Activated CD4-positive, CD25-positive, alpha-beta regulatory T cell treated with anti-CD3 and anti-CD28 coated beads, Interleukin-2, amount 50 U/mL, for 24 hours (primary cell): Measurements from ENCODE around the gene NELFB.
A peak's percentile ranks its signal among the peaks of the same experiment; 100 is the strongest.

Experiments used
- ATAC-seq, 2 donors: fragments of 150-1000 bp; cut with Tn5 transposase; one replicate each; pipeline ENCODE4 v1.10.0; 2021; ENCODE audit warnings: mild to moderate bottlenecking in 1 of 2, moderate library complexity in 1 of 2

The NELFB gene

GRCh38 chr9:137268538-137269201, 13.5 kb downstream of the NELFB start:
- ATAC-seq, result no peak

- no peak for ATAC-seq
These were observed 14.2 kb downstream of the NELFB start for GRCh38 chr9:137269231-137269772.

DNA sequence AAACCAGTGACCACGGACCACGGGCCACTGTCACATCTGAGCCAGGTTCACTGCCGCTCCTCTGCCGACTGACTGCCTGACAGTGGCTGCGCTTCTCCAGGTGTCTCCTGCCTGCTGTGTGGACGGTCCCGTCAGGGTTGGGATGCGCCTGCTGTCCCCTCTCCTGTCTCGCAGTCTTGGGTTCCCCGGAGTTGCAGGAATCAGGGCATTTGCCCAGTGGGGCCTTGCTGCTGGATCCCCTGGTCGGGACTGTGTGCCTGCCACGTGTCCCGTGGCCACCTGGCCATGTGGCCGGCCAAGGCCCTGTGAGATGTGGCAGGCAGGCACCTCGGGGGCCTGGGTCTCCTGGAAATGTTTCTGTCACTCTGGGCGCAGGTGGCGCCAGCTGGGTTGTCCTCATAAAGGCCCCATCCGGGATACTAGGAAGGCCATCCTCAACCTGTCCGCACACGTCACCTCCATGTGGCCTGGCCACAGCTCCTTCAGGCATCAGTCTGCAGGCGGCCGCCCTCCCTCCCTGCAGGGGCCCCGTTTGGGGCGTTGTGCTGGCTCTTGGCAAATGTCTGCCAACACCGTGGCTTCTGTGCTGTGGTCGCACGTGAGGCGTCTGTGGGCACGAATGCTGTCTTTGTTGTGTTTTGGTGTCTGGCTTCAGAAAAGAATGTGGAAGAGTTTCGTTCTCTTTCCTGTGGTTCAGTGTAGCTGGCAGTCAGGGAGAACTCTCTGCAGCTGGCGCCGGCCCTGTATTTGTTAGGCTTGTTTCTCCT, 16.0 kb downstream of the NELFB start:
- ATAC-seq, result no peak

DNA sequence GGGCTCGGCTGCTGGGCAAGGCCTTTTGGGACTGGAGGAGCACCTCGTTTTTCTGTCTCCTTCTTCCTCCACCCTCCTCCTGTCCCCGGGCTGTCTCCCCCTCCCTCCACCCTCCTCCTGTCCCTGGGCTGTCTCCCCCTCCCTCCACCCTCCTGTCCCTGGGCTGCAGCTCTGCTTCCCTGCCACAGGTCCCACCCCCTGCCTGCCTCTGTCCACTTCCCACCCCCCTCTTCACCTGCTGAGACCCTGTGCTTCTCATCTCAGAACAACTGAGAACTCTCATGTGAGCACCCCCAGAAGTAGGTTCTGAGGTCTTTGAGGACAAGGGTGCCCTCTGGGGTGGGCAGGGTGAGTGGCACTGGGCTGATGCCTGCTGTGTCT, 16.6 kb downstream of the NELFB start:
- ATAC-seq, result no peak

- ATAC-seq, result no peak
These were observed 17.3 kb downstream of the NELFB start for GRCh38 chr9:137272241-137273094.

DNA sequence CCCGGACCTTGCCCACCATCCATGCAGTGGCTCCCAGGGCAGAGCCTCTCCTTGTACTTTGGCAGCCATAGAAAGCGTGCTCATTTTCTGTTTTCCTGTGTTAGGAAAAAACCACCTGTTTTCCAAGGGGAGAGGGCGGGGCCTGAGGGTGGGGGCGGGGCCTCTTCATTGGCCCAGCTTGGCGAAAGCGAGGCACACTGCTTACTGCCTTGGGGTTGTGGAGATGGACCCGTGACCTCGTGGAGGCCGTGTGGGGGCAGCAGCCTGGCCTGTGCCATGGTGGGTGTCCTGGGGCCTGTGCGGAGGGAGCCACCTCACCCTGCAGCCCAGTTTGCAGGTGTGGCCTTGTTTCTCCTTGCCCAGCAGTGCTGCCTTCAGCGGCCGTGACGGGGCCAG, 18.0 kb downstream of the NELFB start:
- ATAC-seq, result no peak

GRCh38 chr9:137273611-137274320, 18.6 kb downstream of the NELFB start:
- ATAC-seq, result no peak

DNA sequence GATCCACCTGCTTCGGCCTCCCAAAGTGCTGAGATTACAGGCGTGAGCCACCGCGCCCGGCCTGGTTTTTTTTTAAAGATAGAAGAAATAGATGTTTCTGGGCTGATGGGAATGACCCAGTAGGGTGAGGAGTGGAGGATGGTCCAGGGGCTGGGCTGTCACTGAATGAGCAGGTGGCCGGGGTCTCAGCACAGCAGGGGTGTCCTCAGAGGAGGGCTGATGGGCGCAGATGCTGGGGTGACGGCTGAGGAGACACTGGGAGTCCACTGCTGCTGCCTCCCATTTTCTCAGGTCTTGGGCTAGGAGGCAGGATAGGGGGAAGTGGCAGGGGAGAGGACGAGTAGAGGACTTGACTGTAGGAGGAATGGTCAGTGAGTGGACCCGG, 20.1 kb downstream of the NELFB start:
- ATAC-seq, result no peak

DNA sequence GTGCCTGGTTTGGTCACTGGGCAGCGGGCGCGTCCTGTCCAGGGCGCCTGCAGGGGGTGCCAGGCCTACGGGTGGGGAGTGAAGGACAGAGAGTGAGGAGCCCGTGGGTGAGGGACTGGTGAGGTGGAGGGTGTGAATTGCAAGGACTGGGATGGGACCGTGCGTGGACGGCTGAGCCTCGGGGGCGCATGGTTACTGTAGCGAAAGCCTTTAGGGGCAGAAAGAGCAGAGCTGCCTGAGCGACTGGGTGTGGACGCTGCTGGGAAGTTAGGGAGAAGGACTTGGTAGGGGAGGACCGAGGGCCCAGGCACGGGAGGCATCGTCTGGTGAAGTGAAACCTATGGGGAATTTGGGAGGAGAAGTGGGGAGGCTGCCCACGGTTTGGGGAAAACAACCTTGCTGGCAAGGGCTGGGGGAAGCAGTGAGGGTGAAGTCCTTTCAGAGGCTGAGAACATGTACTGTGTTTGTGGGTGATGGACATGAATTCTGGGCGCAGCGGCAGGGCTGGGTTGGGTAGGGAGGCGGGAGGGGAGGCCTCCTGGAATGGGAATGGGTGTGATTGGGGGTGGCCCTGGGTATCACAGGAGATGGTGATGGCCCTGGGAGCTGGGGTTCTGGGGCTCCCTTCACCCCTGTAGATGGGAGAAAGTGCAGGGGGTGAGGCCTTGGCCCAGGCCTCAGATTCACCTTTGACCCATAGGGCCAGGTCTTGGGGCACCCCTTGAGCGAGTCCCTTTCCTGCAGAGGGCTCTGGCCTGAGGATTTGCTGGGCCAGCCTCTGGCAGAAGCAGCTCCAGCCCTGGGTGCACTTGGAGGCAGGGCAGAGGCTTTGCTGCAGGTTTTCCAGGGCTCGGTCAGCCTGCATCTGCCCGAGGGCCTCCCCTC, 20.7 kb downstream of the NELFB start:
- no peak for ATAC-seq

- no peak for ATAC-seq
These were observed 21.6 kb downstream of the NELFB start for GRCh38 chr9:137276473-137277328.

DNA sequence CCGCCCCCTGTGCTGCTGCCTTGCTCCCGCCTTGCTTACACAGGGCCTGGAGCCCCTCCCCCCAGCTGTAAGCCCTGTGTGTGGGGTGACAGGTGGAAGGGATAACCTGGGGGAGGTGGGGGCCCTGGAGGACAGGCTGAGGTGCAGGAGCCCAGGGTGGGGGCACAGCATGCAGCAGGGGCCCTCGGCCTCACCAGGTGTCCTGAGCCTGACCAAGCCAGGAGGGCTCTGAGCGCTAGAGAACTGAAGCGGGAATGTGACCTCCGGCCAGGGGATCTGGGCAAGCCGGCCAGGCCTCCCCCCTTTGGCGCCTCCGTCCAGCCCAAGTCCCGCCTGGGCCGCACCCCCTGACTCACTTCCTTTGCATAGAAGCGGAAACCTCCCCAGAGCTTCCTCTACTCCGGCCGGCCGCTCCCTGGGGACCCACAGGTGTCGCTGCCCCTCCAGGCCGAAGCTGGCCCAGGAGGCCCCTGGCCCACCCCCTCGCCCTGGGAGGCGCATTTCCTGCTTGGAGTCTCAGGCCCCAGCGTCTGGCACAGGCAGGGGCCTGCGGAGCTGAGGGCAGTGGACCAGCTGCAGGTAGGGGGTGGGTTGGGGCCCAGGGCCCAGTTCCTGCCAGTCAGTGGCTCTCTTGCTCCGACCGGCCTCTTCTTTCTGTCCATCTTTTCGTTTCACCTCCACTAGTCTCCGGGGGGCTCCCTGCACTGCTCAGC, 22.4 kb downstream of the NELFB start, which contains the start of gene TOR4A:
Gene TOR4A (plus strand): TSS at position 398 of the 713 bp plus-strand sequence. CDS start 964 bp downstream, outside the sequence.
- ATAC-seq, result peak; percentile 72 to 76

DNA sequence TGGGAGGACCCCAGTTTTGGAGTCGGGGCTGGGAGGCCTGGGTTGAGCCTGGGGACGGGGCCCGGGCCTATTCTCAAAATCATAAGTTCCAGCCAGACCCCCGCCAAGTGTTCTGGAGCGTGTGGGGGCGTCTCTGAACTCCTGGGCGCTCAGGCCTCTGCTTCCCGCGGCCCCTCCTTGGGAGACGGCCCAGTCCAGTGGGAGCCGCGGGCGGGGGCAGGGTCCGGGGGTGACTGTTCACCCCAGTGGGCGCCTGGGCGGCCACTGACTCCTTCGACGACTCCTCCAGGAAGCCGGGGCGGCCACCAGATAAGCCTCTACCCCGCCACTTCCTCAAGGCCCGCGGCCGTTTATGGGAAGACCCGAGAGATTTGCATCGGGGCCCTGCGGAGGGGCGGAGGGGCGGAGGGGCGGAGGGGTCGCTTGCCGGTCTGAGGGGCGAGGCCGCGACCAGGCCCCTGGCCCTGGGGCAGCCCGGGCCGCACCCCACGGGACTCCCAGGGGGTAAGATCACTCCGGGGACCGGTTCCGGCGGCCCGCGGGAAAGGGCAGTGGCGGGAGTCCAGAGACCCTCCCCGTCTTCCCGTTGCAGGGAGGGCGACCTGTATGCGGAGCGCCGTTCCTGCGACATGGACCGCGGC, 23.1 kb downstream of the NELFB start:
- peak; percentile 8 to 12 for ATAC-seq

DNA sequence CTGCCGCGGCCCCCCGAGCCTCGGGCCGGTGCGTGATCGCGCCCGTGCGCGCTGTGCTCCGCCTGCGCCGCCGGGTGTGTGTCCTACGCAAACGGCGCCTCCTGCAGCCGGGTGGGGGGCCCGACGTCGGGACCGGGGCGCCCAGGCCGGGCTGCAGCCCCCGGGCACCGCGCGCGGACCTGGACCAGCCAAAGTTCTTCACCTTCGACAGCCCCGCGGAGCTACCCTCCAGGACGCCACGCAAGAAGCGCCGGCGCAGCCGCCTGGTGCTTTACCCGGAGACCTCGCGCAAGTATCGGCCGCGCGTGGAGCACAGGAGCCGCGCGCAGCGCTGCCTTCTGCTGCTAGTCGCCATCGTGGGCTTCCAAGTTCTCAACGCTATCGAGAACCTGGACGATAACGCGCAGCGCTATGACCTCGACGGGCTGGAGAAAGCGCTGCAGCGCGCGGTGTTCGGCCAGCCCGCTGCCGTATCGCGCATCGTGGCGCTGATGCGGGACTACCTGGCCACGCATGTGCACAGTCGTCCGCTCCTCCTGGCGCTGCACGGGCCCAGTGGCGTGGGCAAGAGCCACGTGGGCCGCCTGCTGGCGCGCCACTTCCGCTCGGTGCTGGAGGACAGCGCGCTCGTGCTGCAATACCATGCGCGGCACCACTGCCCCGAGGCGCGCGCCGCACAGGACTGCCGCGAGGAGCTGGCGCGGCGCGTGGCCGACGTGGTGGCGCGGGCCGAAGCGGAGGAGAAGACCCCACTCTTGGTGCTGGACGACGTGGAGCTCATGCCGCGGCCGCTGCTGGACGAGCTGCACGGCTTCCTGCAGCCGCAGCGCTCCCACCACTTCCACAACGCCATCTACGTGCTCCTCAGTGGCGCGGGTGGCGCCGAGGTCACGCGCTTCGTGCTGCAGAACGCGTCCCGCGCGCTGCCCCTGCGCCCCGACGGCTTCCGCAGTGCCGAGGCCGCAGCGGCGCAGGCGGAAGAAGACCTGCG, 23.9 kb downstream of the NELFB start:
- ATAC-seq, result no peak

DNA sequence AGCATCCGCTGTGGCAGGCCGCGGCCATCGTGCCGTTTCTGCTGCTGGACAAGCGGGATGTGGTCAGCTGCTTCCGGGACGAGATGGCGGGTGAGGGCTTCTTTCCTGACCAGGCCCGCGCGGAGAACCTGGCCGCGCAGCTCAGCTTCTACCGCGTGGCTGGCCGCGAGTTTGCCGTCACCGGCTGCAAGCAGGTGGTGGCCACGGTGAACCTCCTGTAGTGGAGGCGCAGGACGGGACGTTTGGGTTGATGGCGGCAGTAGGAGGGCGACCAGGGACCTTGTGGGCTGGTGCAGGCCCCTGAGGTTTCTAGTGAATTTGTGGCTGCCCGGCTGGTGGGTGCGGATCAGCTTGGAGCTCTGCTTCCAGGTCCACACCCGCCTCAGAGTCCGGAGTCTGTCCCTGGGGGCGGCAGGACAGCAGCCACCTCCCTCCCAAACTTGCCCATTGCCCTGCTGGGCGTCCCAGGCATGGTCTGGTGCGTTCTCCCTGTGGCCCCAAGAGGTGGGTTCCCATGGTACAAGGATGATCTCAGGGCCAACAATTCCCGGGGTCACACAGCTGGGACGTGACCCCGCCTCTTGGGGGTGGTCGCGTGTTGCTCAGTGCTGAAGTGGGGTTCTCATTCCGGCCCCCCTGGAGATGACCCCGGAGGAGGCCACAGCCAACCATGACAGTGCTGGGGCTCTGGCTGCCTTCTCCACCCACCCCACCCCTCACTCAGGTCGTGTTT, 24.8 kb downstream of the NELFB start:
- no peak for ATAC-seq

GRCh38 chr9:137280474-137281344, 25.6 kb downstream of the NELFB start:
- peak in 1 of 2 donors; percentile 18 for ATAC-seq
